Non-pigmented ciliary epithelial cell (primary cell): ENCODE measurements around the gene B4GAT1.

Experiments
- DNase-seq: peaks from one replicate; pipeline ENCODE4 v3.0.0-alpha.2; 2010; ENCODE audit warnings: low read depth

Gene B4GAT1

DNA sequence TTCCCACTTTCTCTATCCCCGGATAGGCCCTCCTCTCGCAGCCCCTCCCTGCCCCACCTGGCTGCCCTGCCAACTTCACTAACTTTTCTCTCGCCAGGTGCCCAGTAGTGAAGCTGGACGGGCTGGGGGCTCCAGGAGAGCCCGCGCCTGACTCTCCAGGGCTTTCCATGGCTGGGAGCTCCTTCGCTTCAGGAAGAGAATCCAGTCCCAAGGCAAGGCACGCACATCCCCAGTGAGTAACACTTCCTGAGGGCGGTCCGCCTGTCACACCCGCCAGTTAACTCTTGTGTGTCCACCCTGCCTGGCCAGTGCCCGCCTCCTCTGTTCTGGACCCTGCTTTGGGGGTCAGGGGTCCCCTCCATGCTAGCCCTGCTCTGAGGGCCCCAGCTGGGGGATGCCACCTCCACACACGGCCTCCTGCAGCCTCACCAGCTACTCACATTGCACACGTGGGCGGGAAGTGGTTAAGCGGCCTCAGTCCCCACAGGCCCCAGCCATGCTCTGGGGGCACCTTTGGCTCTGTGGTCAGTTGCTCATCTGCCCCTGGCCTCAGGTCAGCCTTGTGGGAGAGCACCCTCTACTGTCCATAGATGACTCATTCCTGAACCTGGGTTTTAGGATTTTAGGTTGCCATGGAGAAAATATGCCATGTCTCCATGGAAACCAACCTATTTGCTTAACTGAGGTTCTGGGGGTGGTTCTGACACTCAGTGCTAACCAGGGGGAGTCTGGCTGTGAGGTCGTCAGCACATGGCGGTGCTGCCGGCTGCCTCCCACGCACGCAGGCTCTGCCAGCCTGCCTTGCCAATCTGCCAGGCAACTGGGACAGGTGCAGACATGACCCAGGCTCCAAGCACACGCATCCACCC, 11.0 kb downstream of the B4GAT1 start, which contains the start of gene RIN1:
Gene RIN1 (minus strand): TSS at position 201 of the 869 bp plus-strand sequence. CDS start 32 bp downstream, at position 169.
- DNase-seq, result peak; percentile 91

DNA sequence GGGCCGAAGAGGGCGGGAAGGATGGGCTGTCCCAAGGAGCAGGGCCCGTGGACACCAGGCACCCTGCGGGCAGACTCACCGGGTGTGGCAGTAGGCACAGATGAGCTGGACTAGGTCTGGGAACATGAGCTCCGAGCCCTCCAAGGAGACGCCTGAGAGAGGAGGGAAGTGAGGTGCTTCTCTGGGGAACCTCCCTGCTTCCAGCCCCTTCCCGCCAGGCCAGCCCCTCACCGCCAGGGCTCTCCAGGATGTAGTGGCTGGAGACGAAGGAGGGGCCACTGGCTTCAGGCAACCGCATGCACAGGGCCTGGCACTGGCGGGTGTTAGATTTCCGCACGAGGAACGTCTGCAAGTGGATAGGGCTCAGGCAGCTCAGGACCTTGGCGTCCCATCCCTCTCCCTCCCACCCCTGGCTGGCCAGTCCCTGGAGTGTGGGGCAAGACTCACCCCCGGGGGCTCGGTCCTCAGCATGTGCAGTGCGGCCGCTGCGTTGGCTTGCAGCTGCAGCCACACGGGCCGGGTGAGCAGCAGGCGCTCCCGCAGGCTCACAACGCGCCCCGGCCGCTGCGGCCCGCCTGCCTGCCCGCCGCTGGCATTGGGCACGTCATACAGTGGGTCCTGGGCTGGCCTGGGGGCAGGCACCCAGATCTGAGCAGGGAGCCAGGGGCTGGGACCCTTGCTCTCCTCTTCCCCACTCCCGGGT, 11.7 kb downstream of the B4GAT1 start:
- DNase-seq, result no peak

DNA sequence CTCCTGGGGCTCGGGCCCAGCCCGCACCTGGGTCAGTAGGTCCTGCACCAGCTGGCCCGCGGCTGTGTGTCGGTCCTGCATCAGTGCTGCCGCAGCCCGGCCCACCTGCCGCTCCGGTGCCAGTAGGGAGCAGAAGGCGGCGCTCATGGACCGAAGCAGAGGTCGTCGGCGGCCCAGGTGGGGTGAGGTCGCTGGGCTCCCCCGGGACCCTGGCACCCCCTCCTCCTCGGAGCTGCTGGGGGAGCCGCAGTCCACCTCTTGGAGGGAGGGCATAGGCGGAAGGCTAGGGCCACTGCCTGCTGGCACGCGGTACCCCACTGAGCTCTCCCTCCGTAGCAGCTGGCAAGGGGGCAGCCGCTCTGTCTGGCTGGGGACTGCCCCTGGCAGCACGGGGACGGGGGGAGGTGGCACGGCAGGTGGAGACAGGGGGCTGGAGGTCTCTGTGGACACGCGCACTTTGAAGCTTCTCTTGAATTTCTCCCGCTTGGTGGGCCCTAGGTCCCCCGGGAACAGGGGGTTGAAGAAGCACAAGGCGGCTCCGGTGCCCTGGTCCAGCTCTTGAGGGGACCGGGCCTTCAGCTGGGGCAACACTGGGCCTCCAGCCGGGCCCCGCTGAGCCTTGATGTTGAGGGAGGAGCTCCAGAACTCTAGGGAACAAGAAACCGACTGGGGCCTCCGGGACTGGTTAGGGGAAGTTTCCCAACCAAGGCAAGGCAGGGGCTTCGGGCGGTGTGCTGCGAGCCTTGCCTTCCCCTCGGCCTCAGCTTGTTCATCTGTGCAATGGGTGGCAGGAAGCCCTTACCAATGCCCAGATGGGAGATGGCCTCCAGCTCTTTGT, 12.6 kb downstream of the B4GAT1 start:
- no peak for DNase-seq

DNA sequence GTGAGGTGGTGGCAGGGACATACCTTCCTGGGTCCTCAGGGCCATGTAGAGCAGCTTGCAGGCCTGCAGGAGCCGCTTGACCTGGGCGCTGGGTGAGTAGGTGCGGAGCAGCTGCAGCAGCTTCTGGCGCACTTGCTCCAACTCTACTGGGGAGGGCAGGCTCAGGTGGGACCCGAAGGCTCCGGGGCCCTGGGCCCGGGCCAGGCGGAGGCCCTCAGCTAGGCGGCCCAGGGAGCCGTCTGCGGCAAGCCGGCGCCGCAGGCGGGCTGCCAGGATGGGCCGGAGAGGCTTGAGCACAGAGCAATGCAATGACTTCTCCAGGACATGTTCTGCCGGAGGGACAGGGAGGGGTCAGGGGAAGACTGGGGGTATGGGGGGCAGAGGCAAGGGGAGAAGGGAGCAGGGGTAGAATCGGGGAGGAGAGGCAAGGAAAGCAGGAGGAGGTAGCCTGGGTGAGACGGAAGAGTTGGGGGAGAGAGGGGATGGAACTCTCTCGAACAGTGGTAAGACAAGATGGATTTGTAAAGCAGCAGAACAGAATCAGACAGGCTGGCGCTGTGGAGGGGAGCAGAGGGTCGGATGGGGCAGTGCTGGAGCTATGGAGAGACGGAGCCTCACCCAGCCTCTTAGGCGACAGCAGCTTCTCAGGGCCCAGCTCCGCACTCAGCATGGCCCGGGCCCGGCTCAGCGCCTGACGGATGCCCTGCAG, 13.4 kb downstream of the B4GAT1 start:
- no peak for DNase-seq

DNA sequence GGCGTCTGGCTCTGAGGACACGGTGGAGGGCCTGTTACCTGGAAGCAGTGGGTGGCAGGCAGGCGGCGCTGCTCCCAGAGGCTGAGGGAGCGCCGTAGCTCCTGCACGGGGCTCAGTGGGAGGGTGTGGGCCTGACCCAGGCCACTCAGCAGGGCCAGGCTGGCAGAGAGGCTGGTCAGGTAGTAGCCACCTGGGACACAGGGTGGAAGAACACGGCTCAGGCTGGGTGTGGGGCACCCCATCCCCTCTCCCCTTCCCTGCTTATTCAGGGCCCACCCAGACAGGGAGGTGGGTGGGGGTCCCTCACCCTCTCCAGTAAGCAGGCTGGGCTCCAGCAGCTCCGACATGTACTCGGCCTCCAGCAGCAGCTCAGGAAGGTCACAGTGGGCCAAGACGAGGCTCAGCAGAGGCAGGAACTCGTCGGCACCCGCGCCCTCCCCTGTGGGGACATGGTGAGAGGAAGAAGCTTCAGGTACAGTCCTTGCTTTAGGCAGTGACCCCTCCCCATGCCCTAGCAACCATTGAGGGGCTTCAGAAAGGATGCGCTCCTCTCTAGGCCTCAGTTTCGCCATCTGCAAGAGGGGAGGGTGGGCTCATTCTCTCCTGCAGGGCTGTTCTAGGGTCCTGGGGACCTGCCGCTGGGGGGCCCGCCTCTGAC, 14.1 kb downstream of the B4GAT1 start:
- DNase-seq, result no peak

DNA sequence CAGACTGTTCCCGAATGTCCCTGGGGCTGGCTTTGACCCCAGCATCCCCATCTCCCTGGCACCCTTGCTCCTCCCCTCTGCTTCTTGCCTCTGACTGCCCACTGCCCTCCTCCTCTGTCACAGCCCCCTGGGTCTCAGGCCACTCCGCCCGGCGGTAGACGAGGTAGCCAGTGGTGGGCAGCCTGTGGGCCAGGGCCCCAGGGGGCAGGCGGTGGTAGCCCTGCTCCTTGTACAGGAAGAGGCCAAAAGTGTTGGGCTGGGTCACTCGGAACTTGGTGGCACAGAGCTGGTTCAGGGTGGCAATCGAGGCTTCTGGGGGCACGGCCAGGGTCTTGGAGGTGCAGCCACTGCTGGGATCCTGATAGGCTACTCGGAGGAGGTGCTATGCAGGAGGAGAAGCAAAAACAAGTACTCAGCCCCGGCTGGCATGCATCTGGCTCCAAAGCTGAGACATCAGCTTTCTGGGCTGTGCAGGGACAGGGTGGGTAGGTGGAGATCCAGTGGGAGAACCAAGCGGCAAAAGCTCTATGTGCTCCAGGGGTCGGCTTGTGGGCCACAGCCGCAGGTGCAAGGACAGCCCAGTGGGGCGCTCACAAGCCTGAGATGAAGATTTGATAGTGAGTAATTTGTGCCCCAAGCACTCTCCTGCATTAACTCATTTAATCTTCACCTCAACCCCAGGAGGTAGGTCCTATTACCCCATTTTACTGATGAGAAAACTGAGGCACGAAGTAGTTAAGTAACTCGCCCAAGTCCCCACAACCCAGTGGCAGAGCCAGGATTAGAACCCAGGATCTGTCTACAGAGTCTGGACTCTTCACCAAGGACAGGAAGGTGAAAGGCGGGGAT, 14.8 kb downstream of the B4GAT1 start:
- DNase-seq, result no peak

DNA sequence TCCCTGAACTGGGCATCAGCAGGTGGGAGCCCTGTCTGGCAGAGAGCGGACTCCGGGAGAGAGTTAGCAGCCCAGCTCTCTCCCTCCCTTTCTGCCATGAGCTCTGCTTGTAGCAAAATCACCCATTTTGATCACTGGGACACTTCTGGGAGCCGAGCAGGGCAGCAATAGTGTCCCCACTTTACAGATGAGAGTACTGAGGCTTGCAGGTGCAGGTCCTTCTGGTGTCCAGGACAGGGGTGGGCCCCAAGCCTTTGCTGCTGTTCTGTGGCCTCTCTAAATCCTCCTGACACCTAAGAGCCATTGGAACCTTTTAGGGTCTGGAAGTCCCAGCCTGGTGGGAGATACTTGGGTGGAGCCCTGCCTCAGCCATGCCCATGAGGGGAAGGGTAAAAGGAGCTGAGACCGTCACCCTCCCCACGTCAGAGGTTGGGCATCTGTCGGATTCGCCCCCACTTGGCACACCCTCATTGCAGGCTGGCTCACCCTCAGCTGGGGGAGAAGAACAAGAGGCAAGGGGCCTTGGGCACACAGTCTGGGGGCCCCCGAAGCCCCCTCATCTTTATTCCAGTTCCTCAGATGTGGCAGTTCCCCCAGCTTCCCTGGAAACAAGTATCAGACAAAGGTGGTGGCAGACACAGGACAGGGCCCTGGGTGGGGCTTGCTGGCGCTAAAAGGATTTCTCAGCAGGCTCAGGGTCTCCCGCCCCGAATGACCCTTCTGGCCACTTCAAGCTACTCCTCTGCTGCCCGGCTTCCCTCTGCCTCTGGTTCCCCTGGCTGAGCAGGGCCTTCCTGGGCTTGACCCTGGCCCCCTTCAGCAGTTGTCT, 15.7 kb downstream of the B4GAT1 start:
- DNase-seq, result no peak

DNA sequence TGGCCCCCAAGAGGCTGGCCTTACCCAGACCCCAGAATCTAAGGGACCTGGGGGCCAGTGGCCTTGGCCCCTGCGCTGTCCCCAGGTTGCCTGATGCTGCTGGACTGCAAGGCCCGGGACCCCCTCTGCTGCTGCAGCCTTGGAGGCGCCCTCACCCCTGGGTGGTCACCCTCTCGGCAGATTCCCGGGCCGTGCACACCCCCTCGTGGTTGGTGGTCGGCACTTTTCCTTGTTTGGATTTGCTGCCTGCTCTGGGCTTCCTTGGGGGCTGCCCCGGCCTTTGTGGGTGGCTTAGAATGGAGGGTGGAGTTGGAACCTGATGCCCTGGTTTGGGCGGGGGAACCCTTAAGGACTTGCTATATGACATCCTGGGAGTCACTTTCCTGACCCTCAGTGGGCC, 16.5 kb downstream of the B4GAT1 start:
- DNase-seq, result no peak

DNA sequence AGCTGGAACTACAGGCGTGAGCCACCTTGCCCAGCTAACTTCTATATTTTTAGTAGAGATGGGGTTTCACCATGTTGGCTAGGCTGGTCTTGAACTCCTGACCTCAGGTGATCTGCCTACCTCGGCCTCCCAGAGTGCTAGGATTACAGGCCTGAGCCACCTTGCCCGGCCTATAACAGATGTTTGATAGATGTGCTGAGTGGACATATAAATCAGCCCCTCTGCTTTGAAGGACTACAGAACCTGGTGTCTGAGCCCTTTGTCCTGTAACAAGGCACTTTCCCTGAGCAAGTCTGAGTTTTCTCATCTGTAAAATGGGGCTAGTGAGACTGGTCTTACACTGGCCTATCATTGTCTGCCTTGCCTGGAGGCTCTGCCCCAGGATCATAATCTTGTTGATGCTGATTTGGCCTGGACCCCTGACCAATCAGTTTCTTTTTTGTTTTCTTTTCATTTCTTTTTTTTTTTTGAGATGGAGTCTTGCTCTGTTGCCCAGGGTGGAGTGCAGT, 18.2 kb downstream of the B4GAT1 start:
- DNase-seq, result no peak

DNA sequence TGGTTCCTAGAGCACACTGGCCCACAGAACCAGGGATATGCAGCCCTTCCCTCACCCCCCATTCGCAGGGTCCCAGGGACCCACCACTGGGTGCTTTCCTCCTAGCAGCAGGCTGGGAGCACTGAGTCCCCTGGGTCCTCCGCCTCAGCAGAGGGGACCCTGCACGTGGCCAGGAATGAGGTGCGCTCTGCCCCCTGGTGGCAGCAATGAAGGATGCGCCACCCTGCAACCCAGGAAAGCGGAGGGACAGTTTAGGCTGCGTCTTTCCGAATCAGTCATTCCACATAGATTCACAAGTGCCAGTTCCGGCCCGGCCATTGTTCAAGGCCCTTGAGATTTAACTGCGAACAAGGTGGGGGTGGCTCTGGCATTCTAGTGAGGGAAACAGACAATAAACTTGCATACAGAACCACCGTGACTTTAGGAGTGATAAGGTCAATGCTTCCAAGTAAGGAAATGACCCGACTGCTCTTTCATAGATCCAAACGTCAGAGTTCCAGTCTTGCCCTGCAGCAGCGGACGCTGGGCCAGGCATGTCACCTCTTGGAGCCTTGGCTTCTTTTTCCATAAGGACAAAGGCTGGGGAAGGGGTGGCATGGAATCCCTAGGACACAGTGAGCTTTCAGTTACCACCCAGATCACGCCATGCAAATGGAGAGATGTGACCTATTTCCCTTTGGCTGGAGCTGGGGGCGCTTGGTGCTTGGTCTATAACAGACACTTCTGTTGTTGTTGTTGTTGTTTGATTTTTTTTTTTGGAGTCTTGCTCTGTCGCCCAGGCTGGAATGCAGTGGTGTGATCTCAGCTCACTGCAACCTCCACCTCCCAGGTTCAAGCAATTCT, 18.9 kb downstream of the B4GAT1 start:
- no peak for DNase-seq

DNA sequence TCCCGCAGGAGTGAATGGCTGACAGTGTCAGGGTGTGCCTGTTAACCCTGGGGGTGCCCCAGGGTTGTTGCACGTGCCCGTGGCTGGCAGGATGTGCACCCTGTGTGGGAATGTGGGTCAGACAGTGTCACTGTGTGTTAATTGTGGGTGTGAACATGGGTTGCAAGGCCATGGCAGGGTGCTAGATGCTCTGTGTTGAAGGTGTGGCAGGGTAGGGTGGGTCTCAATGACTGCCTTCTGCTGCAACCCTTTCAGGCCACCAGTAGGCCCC, 19.5 kb downstream of the B4GAT1 start:
- no peak for DNase-seq

DNA sequence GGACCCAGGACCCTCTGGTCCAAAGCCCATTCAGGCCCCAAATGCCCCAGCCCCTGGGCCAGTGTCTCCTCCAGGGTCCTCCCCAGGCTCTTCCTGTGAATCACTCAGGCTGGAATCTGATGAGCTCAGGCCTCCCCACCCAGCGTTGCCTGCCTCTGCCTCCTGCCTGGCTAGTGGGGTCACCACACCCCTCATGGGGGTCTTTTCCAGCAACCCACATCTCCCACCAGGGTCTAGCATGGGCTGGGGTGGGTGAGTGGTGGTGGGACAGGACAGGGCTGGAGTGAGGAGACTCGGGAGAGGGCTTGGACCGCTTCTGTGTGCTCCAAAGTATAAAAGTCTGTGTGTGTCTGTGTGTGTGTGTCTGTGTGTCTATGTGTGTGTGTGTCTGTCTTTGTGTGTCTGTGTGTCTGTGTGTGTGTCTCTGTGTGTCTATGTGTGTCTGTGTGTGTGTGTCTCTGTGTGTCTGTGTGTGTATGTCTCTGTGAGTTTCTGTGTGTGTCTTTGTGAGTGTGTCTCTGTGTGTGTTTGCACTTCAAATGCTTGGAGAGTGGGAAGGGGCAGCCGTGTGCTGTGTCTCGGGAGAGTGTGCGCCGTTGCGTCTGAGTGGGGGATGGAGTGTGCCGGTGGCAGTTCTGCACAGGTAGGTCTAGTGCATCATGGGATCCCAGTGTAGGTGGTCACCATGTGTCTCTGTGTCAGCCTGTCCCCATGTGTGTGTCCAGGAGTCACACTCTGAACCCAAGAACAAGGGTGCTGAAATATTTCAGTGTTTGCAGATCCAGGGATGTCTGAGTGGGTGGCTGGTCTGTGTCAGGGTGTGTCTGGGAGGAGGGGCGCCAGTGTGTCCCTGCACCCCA, 20.0 kb downstream of the B4GAT1 start:
- no peak for DNase-seq

DNA sequence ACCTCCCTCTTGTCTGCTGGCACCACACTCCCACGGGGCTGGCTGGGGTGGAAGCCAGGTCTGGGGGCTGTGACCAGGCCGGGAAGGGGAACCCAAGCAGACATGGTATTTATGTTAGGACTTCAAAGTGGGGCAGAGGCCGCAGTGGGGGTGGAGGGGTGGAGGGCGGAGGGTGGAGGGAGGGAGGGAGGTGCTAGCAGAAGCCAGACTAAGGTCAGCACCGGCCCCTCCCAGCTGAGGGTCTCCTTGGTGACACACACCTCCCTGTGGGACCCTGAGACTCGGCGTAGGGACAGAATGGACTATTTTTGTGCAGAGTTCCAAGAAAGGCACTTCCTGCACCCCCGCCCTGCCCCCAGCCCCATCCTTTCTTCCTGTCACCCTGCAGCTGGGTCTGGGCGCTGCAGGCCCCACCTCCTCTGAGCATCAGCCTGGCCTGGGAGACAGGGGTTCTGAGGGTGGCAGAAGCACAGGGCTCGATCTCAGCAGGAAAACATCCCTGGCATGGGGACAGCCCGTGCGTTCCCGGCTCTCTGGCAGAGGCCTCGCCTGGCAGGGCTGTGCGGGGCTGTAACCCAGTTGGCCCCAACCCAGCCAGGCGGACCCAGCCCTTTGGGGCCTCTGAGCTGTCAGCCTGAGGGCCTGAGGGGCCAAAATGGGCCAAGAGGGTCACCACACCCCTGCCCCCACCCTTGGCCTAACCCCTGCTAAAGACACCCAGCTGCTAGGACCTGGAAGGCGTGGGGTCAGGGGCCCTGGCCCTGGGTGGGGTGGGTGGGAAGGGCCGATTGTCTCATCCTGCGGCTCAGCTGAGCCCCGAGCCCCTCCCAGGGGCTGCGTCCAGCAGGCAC, 20.9 kb downstream of the B4GAT1 start:
- no peak for DNase-seq

DNA sequence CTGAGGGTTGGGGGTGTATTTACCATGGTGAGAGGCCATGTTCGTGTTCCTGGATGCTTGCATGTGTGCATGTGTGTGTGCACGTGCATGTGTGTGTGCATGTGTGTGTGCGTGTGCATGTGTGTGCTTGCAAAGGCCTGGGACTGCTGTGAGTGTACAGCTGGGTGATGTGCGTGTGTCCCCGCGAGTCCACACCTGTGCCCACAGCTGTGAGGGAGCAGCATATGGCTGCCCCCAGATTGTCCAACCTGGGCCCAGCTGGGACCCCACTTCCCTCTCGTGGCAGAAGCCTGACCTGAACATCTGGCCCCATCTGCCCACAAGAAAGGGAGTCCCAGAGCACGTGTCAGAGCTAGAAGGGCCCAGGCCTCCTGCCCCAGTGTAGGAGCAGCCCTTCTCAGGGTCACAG, 22.2 kb downstream of the B4GAT1 start:
- DNase-seq, result no peak

DNA sequence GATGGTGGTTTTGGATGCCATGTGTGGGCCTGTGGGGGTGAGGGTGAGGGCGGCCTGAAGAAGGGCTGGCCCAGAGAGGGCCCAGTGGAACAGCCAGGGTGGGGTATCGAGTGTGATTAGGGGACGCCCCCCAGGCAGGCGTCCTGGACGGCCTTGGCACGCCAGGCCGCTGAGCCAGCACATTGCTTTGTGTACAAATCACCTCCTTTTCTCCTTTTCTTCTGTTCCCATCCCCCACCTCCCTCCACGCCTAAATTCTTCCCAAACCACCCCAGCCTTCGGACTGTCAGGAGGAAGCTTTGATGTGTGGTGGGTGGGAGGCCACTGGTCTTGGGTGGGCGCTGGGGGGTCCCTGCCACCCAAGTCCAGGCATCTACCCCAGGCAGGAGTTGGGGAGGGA, 22.8 kb downstream of the B4GAT1 start:
- DNase-seq, result no peak

DNA sequence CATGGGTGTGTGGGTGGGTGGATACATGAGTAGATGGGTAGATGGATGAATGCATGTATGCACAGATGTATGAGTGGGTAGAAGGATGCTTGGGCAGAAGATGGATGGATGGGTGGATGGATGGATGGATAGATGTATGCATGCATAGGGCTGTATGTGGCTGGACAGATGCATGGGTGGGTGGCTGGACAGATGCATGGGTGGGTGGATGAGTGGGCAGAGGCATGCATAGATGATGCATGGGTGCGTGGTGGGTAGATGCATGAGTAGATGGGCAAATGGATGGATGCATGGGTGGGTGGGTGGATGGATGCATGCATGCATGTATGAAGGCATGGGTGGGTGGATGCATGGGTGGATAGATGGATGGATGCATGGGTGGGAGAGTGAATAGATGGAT, 23.7 kb downstream of the B4GAT1 start:
- DNase-seq, result no peak
